Measurements from ENCODE around the gene B4GALT3.

DNA sequence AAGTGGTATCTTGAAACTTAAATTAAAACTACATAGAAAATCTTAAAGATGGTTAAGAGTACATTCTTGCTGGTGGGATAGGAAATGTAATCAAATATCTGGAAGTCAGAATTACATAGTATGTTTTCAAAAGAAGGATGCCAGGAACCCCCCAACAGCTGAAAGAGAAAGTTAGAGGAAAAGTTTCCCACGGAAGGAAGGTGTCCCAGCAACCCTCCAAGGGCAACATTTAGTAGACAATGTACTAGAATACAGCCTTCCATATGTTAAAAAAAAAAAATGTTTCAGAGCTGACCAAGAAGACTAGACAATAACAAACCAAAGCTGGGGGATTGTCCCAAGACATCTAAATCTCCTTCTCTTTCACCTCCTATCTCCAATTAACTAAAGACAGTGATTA, 47.0 kb downstream of the B4GALT3 start:
- TF ChIP-seq LCOR (CRISPR knock-in tag; IDR thresholded peaks at IDR 0.05): no peak
- TF ChIP-seq, protein P1, sequence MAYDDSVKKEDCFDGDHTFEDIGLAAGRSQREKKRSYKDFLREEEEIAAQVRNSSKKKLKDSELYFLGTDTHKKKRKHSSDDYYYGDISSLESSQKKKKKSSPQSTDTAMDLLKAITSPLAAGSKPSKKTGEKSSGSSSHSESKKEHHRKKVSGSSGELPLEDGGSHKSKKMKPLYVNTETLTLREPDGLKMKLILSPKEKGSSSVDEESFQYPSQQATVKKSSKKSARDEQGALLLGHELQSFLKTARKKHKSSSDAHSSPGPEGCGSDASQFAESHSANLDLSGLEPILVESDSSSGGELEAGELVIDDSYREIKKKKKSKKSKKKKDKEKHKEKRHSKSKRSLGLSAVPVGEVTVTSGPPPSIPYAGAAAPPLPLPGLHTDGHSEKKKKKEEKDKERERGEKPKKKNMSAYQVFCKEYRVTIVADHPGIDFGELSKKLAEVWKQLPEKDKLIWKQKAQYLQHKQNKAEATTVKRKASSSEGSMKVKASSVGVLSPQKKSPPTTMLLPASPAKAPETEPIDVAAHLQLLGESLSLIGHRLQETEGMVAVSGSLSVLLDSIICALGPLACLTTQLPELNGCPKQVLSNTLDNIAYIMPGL (CRISPR knock-in tag; IDR thresholded peaks at IDR 0.05): no peak
- no peak for TF ChIP-seq PHF20 (IDR thresholded peaks at IDR 0.05; ENCODE audit: partially characterized antibody)
- TF ChIP-seq TEAD4 (IDR thresholded peaks at IDR 0.05; ENCODE audit: low read length): no peak
- TF ChIP-seq TEAD4 (CRISPR knock-in tag; IDR thresholded peaks at IDR 0.05; ENCODE audit: borderline replicate concordance): no peak
- TF ChIP-seq POLR2A (conservative IDR thresholded peaks at IDR 0.05): no peak
- TF ChIP-seq NR1H2 (CRISPR knock-in tag; IDR thresholded peaks at IDR 0.05): no peak
- TF ChIP-seq, protein P2, sequence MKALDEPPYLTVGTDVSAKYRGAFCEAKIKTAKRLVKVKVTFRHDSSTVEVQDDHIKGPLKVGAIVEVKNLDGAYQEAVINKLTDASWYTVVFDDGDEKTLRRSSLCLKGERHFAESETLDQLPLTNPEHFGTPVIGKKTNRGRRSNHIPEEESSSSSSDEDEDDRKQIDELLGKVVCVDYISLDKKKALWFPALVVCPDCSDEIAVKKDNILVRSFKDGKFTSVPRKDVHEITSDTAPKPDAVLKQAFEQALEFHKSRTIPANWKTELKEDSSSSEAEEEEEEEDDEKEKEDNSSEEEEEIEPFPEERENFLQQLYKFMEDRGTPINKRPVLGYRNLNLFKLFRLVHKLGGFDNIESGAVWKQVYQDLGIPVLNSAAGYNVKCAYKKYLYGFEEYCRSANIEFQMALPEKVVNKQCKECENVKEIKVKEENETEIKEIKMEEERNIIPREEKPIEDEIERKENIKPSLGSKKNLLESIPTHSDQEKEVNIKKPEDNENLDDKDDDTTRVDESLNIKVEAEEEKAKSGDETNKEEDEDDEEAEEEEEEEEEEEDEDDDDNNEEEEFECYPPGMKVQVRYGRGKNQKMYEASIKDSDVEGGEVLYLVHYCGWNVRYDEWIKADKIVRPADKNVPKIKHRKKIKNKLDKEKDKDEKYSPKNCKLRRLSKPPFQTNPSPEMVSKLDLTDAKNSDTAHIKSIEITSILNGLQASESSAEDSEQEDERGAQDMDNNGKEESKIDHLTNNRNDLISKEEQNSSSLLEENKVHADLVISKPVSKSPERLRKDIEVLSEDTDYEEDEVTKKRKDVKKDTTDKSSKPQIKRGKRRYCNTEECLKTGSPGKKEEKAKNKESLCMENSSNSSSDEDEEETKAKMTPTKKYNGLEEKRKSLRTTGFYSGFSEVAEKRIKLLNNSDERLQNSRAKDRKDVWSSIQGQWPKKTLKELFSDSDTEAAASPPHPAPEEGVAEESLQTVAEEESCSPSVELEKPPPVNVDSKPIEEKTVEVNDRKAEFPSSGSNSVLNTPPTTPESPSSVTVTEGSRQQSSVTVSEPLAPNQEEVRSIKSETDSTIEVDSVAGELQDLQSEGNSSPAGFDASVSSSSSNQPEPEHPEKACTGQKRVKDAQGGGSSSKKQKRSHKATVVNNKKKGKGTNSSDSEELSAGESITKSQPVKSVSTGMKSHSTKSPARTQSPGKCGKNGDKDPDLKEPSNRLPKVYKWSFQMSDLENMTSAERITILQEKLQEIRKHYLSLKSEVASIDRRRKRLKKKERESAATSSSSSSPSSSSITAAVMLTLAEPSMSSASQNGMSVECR (CRISPR knock-in tag; IDR thresholded peaks at IDR 0.05): no peak
- TF ChIP-seq ZSCAN29 (IDR thresholded peaks at IDR 0.05): no peak
- TF ChIP-seq EZH2 (IDR thresholded peaks at IDR 0.05; ENCODE audit: borderline replicate concordance, low read depth, low read length): no peak
- no peak for TF ChIP-seq TBL1XR1 (IDR thresholded peaks at IDR 0.05; ENCODE audit: low read length in 2 of 2)
- TF ChIP-seq NR2C2 (CRISPR knock-in tag; IDR thresholded peaks at IDR 0.05): no peak
- no peak for TF ChIP-seq NR2C2 (tag; IDR thresholded peaks at IDR 0.05)
- TF ChIP-seq, protein P3, sequence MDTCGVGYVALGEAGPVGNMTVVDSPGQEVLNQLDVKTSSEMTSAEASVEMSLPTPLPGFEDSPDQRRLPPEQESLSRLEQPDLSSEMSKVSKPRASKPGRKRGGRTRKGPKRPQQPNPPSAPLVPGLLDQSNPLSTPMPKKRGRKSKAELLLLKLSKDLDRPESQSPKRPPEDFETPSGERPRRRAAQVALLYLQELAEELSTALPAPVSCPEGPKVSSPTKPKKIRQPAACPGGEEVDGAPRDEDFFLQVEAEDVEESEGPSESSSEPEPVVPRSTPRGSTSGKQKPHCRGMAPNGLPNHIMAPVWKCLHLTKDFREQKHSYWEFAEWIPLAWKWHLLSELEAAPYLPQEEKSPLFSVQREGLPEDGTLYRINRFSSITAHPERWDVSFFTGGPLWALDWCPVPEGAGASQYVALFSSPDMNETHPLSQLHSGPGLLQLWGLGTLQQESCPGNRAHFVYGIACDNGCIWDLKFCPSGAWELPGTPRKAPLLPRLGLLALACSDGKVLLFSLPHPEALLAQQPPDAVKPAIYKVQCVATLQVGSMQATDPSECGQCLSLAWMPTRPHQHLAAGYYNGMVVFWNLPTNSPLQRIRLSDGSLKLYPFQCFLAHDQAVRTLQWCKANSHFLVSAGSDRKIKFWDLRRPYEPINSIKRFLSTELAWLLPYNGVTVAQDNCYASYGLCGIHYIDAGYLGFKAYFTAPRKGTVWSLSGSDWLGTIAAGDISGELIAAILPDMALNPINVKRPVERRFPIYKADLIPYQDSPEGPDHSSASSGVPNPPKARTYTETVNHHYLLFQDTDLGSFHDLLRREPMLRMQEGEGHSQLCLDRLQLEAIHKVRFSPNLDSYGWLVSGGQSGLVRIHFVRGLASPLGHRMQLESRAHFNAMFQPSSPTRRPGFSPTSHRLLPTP (IDR thresholded peaks at IDR 0.05; ENCODE audit: borderline replicate concordance, extremely low read depth, insufficient read length): no peak
- TF ChIP-seq POLR2AphosphoS5 (IDR thresholded peaks at IDR 0.05; ENCODE audit: control insufficient read depth, insufficient read depth, low read depth, low read length): no peak

Measured in K562 (cell line).